ENCODE results near the gene PSMB9.
"Not testable (repeated sequence)": the region's sequence is repeated elsewhere in the genome, so short reads cannot be mapped to it uniquely, and the experiment has no call there.

Gene PSMB9

DNA sequence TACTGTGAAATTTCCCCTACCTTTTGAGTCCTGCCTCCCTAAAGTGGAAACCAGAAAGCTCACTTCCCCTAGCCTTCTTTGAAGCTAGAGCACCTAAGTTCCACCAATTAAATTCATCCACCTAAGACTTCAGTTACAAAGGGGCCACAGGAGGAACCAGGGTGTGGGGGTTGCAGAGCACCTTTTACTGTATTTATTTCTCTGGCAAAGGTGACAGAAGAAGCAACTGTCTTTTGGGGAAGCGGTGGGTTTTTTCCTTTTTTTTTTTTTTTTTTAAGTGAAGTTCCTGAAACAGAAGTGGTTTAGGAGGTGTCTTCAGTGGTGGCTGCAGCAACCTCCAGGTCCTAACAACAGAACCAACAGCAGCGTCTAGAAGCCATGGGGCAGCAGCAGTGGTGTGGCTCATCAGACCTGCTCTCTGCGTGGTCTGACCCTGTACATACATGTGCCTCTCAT is 13.1 kb downstream of the PSMB9 start:
- DNase-seq (ENCODE audit: low read depth in 1 of 2, low spot score in 1 of 2): peak in 1 of 2 experiments; percentile 63
- Histone ChIP-seq H3K27ac (replicated peaks) (peak overlapping the region; percentile 39; the same call in 1 of the 2 replicates), H3K4me3 (replicated peaks; ENCODE audit: insufficient read depth, low read length) (no peak overlapping the region), H3K27me3 (ENCODE audit: insufficient read depth, poor library complexity, severe bottlenecking) (no peaks in the 10 kb centered on the region)
- TF ChIP-seq SPI1 (IDR thresholded peaks at IDR 0.05; ENCODE audit: borderline replicate concordance, low read depth) (peak; percentile 54; the same call in 1 of the 2 replicates), GABPA (IDR thresholded peaks at IDR 0.05; ENCODE audit: low read depth) (no peak)

- TF ChIP-seq GABPA (IDR thresholded peaks at IDR 0.05; ENCODE audit: low read depth) (no peak), SPI1 (IDR thresholded peaks at IDR 0.05; ENCODE audit: borderline replicate concordance, low read depth) (no peak), POLR2AphosphoS5 (IDR thresholded peaks at IDR 0.05; ENCODE audit: low read depth) (no peak), REST (IDR thresholded peaks at IDR 0.05; ENCODE audit: insufficient replicate concordance, low read depth) (no peak)
- TF ChIP-seq, protein P1, sequence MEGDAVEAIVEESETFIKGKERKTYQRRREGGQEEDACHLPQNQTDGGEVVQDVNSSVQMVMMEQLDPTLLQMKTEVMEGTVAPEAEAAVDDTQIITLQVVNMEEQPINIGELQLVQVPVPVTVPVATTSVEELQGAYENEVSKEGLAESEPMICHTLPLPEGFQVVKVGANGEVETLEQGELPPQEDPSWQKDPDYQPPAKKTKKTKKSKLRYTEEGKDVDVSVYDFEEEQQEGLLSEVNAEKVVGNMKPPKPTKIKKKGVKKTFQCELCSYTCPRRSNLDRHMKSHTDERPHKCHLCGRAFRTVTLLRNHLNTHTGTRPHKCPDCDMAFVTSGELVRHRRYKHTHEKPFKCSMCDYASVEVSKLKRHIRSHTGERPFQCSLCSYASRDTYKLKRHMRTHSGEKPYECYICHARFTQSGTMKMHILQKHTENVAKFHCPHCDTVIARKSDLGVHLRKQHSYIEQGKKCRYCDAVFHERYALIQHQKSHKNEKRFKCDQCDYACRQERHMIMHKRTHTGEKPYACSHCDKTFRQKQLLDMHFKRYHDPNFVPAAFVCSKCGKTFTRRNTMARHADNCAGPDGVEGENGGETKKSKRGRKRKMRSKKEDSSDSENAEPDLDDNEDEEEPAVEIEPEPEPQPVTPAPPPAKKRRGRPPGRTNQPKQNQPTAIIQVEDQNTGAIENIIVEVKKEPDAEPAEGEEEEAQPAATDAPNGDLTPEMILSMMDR (IDR thresholded peaks at IDR 0.05; ENCODE audit: insufficient read depth, low read length): no peak
- DNase-seq (ENCODE audit: low read depth in 1 of 2, low spot score in 1 of 2): no peak
- Histone ChIP-seq H3K27ac (replicated peaks) (peak overlapping the region; percentile 39; the same call in 1 of the 2 replicates), H3K27me3 (ENCODE audit: insufficient read depth, poor library complexity, severe bottlenecking) (no peaks in the 10 kb centered on the region), H3K4me3 (replicated peaks; ENCODE audit: insufficient read depth, low read length) (no peak overlapping the region)
Observed at GRCh38 chr6:32867554-32868256, 13.7 kb downstream of the PSMB9 start.

DNA sequence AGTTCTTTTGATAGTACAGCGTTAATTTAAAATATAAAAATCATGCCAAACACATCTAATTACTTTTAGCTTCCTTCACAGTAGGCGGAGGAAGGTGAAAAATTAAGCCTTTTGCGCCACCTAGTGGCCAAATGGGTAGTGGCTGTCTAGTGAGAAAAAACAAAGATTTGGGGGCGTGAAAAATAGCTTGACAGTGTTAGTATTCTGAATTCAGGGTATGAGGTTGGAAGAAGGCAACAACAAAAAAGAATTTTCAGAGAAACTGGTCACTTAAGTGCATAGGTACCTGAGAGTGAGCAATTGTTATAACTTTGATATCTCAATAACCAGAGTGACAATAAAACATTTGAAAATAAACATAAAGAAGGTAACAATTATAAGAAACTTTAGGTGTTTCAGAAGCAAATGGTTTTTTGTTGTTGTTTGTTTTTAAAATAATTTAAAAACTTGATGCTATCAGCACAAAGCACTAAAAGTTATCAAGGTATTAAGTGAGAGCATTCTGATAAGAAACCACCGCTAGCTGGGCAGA is 14.3 kb downstream of the PSMB9 start:
- DNase-seq (ENCODE audit: low read depth in 1 of 2, low spot score in 1 of 2): peak in 1 of 2 experiments; percentile 72
- Histone ChIP-seq H3K4me3 (replicated peaks; ENCODE audit: insufficient read depth, low read length) (no peak overlapping the region), H3K27ac (replicated peaks) (no peak overlapping the region), H3K27me3 (ENCODE audit: insufficient read depth, poor library complexity, severe bottlenecking) (no peaks in the 10 kb centered on the region)
- no peak for TF ChIP-seq REST (IDR thresholded peaks at IDR 0.05; ENCODE audit: insufficient replicate concordance, low read depth)
- TF ChIP-seq POLR2AphosphoS5 (IDR thresholded peaks at IDR 0.05; ENCODE audit: low read depth): no peak
- TF ChIP-seq, protein P1 (IDR thresholded peaks at IDR 0.05; ENCODE audit: insufficient read depth, low read length): peak; percentile 74

GRCh38 chr6:32873947-32874346 is 20.0 kb downstream of the PSMB9 start:
- not testable (repeated sequence) for H3K27ac ChIP-seq (replicated peaks); DNase-seq (ENCODE audit: low read depth in 1 of 2, low spot score in 1 of 2); H3K27me3 ChIP-seq (ENCODE audit: insufficient read depth, poor library complexity, severe bottlenecking); H3K4me3 ChIP-seq (replicated peaks; ENCODE audit: insufficient read depth, low read length)
